ENCODE results near the gene NT5C.
"Not testable (repeated sequence)": the region's sequence is repeated elsewhere in the genome, so short reads cannot be mapped to it uniquely, and the experiment has no call there.

NT5C gene

GRCh38 chr17:75133001-75133400, 1.5 kb upstream of the NT5C start:
- H4K20me1 ChIP-seq (ENCODE audit: insufficient read depth), result no peaks in the 10 kb centered on the region
- no peaks in the 10 kb centered on the region for H3K27me3 ChIP-seq (ENCODE audit: insufficient read depth, low read depth)
- H3K4me3 ChIP-seq (IDR thresholded peaks at IDR 0.05; ENCODE audit: insufficient read depth, low read depth, low read length), result no peak overlapping the region
- no peak overlapping the region for H3K27ac ChIP-seq
- peaks cover 24% of the 10 kb centered on the region for H3K4me1 ChIP-seq (ENCODE audit: low read depth, poor library complexity, severe bottlenecking)
- no peak overlapping the region for H2AFZ ChIP-seq (ENCODE audit: low read depth)
- no peaks in the 10 kb centered on the region for H3K36me3 ChIP-seq (ENCODE audit: insufficient read depth)
- H3K9ac ChIP-seq, result no peak overlapping the region
- peaks cover 8% of the 10 kb centered on the region; the same call in 1 of the 2 replicates for H3K79me2 ChIP-seq (ENCODE audit: insufficient read depth, low read depth)
- H3K4me2 ChIP-seq, result no peak overlapping the region
- TF ChIP-seq CTCF (conservative IDR thresholded peaks at IDR 0.05; ENCODE audit: low read depth, low read length), result no peak

GRCh38 chr17:75132018-75133000, 767 bp upstream of the NT5C start:
- H2AFZ ChIP-seq (ENCODE audit: low read depth), result peak overlapping the region; percentile 90
- not testable (repeated sequence) for H3K79me2 ChIP-seq (ENCODE audit: insufficient read depth, low read depth); H3K27me3 ChIP-seq (ENCODE audit: insufficient read depth, low read depth); H3K4me3 ChIP-seq (IDR thresholded peaks at IDR 0.05; ENCODE audit: insufficient read depth, low read depth, low read length); H3K36me3 ChIP-seq (ENCODE audit: insufficient read depth); H4K20me1 ChIP-seq (ENCODE audit: insufficient read depth)
- H3K4me2 ChIP-seq, result peak overlapping the region; percentile 65
- H3K4me1 ChIP-seq (ENCODE audit: low read depth, poor library complexity, severe bottlenecking), result peaks cover 24% of the 10 kb centered on the region
- peak overlapping the region; percentile 85 for H3K9ac ChIP-seq
- peak overlapping the region; percentile 64 for H3K27ac ChIP-seq

- peak overlapping the region; percentile 85 for H3K9ac ChIP-seq
- peak overlapping the region; percentile 45 for H3K4me3 ChIP-seq (IDR thresholded peaks at IDR 0.05; ENCODE audit: insufficient read depth, low read depth, low read length)
- H3K4me2 ChIP-seq, result peak overlapping the region; percentile 65
- no peaks in the 10 kb centered on the region for H3K36me3 ChIP-seq (ENCODE audit: insufficient read depth)
- H3K27ac ChIP-seq, result peak overlapping the region; percentile 64
- H3K79me2 ChIP-seq (ENCODE audit: insufficient read depth, low read depth), result peaks cover 8% of the 10 kb centered on the region; the same call in 1 of the 2 replicates
- H4K20me1 ChIP-seq (ENCODE audit: insufficient read depth), result no peaks in the 10 kb centered on the region
- TF ChIP-seq CTCF (conservative IDR thresholded peaks at IDR 0.05; ENCODE audit: low read depth, low read length), result no peak
- H3K27me3 ChIP-seq (ENCODE audit: insufficient read depth, low read depth), result no peaks in the 10 kb centered on the region
- H3K4me1 ChIP-seq (ENCODE audit: low read depth, poor library complexity, severe bottlenecking), result peaks cover 31% of the 10 kb centered on the region
- H2AFZ ChIP-seq (ENCODE audit: low read depth), result peak overlapping the region; percentile 90
Observed at GRCh38 chr17:75130632-75131277, 787 bp downstream of the NT5C start.

GRCh38 chr17:75130059-75130631, 1.4 kb downstream of the NT5C start:
- no peaks in the 10 kb centered on the region for H3K27me3 ChIP-seq (ENCODE audit: insufficient read depth, low read depth)
- H2AFZ ChIP-seq (ENCODE audit: low read depth), result no peak overlapping the region
- no peak overlapping the region for H3K4me3 ChIP-seq (IDR thresholded peaks at IDR 0.05; ENCODE audit: insufficient read depth, low read depth, low read length)
- H3K4me2 ChIP-seq, result peak overlapping the region; percentile 65; the same call in 1 of the 2 replicates
- no peak overlapping the region for H3K9ac ChIP-seq
- peaks cover 8% of the 10 kb centered on the region; the same call in 1 of the 2 replicates for H3K79me2 ChIP-seq (ENCODE audit: insufficient read depth, low read depth)
- no peak overlapping the region for H3K27ac ChIP-seq
- no peak for TF ChIP-seq CTCF (conservative IDR thresholded peaks at IDR 0.05; ENCODE audit: low read depth, low read length)
- peaks cover 34% of the 10 kb centered on the region for H3K4me1 ChIP-seq (ENCODE audit: low read depth, poor library complexity, severe bottlenecking)
- H4K20me1 ChIP-seq (ENCODE audit: insufficient read depth), result no peaks in the 10 kb centered on the region
- H3K36me3 ChIP-seq (ENCODE audit: insufficient read depth), result no peaks in the 10 kb centered on the region

Data from KMS-11 (cell line).